ENCODE measurements around the gene SPAAR. TPM values are rescaled to one million over a fixed set of nuclear protein-coding genes. Genes with fewer than 3 reads are reported as not detected.

Gene SPAAR
- polyA plus RNA-seq, 1 donor (not counting 4 experiments of a cell fraction or from before 2014, with no cell fraction given) = not detected

DNA sequence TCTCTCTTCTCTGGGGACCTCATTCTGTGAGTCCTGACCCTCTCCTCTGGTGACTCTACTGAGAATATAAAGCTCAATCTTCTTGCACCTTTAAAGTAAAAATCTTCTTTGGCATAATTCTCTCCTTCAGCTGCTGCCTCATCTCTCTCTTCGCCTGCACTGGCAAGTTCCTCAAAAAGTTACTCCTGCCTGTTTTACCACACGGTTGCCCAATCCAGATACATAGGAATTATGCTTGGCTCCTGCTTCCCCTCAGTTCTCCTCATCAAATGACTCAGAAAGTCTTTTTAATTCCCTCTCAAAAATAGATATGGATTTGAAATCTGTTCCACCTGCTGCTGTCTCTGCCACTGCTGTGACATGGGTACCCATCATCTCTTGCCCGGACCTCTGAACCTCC lies 17.6 kb upstream of the SPAAR start:
- H3K4me1 ChIP-seq (ENCODE audit: control insufficient read depth, extremely low read depth, insufficient read depth, low read length) = no peaks in the 10 kb centered on the region
- no peak overlapping the region for H2AFZ ChIP-seq (ENCODE audit: control insufficient read depth, low read length)
- H3K9ac ChIP-seq (ENCODE audit: control insufficient read depth, extremely low read depth, insufficient read depth, low read length) = no peak overlapping the region
- FAIRE-seq (no peak), DNase-seq (ENCODE audit: low read depth, low spot score) (no peak)
- H3K4me3 ChIP-seq (ENCODE audit: control insufficient read depth in 2 of 3, extremely low read depth in 1 of 3, insufficient read depth in 2 of 3, low read depth in 1 of 3, low read length in 3 of 3) = no peak overlapping the region
- dilution Hi-C loops (cut with MboI; ENCODE audit: extremely low pct_ligation_motif_present, low sequenced_read_pairs) = no loop called here
- no peaks in the 10 kb centered on the region for H3K79me2 ChIP-seq (ENCODE audit: control insufficient read depth, insufficient read depth, low read length)
- H3K4me2 ChIP-seq (ENCODE audit: control insufficient read depth, extremely low read depth, insufficient read depth, low read depth, low read length) = no peak overlapping the region
- H3K9me1 ChIP-seq (ENCODE audit: control insufficient read depth, extremely low read depth, insufficient read depth, low read length) = no peaks in the 10 kb centered on the region
- no peaks in the 10 kb centered on the region for H4K20me1 ChIP-seq (ENCODE audit: control insufficient read depth, extremely low read depth, insufficient read depth, low read length)
- no peaks in the 10 kb centered on the region for H3K36me3 ChIP-seq (ENCODE audit: control insufficient read depth in 2 of 2, extremely low read depth in 1 of 2, insufficient read depth in 2 of 2, low read length in 2 of 2)
- no peak for TF ChIP-seq EZH2 (IDR thresholded peaks at IDR 0.05; ENCODE audit: low read length)
- TF ChIP-seq, protein P1, sequence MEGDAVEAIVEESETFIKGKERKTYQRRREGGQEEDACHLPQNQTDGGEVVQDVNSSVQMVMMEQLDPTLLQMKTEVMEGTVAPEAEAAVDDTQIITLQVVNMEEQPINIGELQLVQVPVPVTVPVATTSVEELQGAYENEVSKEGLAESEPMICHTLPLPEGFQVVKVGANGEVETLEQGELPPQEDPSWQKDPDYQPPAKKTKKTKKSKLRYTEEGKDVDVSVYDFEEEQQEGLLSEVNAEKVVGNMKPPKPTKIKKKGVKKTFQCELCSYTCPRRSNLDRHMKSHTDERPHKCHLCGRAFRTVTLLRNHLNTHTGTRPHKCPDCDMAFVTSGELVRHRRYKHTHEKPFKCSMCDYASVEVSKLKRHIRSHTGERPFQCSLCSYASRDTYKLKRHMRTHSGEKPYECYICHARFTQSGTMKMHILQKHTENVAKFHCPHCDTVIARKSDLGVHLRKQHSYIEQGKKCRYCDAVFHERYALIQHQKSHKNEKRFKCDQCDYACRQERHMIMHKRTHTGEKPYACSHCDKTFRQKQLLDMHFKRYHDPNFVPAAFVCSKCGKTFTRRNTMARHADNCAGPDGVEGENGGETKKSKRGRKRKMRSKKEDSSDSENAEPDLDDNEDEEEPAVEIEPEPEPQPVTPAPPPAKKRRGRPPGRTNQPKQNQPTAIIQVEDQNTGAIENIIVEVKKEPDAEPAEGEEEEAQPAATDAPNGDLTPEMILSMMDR (optimal IDR thresholded peaks at IDR 0.05 in 1 of 3, IDR thresholded peaks at IDR 0.05 in 1 of 3, conservative IDR thresholded peaks at IDR 0.05 in 1 of 3; ENCODE audit: extremely low read depth in 1 of 3, insufficient read depth in 2 of 3, low read length in 3 of 3) = no peak
- H3K27me3 ChIP-seq (ENCODE audit: control insufficient read depth, extremely low read depth, insufficient read depth, low read length) = no peaks in the 10 kb centered on the region
- H3K27ac ChIP-seq (ENCODE audit: control insufficient read depth, insufficient read depth, low read length) = no peak overlapping the region
- no peaks in the 10 kb centered on the region for H3K9me3 ChIP-seq (ENCODE audit: control insufficient read depth, low read depth, low read length)

DNA sequence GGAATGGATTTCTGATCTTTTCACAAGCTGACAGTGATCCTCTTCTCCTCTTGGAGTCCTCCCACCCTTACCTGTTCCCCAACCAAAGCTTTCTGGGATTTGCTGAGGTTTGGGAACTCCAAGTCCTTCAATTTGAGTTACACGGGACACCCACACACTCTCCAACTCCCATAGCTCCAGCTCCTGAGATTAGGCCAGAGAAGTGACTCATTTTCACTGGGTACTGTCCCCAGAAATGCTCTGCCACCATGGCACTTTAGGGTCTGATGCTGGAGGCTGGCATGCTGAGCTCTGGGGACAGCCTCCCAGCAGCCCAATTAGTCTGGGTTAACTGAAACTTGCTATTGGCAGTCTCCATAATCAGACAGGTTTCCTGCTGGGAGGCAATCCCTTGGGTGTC lies 17.2 kb upstream of the SPAAR start:
- no peak for TF ChIP-seq EZH2 (IDR thresholded peaks at IDR 0.05; ENCODE audit: low read length)
- TF ChIP-seq, protein P1 (optimal IDR thresholded peaks at IDR 0.05 in 1 of 3, IDR thresholded peaks at IDR 0.05 in 1 of 3, conservative IDR thresholded peaks at IDR 0.05 in 1 of 3; ENCODE audit: extremely low read depth in 1 of 3, insufficient read depth in 2 of 3, low read length in 3 of 3) = no peak
- Histone ChIP-seq H3K79me2 (ENCODE audit: control insufficient read depth, insufficient read depth, low read length) (no peaks in the 10 kb centered on the region), H3K27me3 (ENCODE audit: control insufficient read depth, extremely low read depth, insufficient read depth, low read length) (no peaks in the 10 kb centered on the region), H3K4me2 (ENCODE audit: control insufficient read depth, extremely low read depth, insufficient read depth, low read depth, low read length) (no peak overlapping the region), H4K20me1 (ENCODE audit: control insufficient read depth, extremely low read depth, insufficient read depth, low read length) (no peaks in the 10 kb centered on the region), H3K9me3 (ENCODE audit: control insufficient read depth, low read depth, low read length) (no peaks in the 10 kb centered on the region), H2AFZ (ENCODE audit: control insufficient read depth, low read length) (no peak overlapping the region), H3K9me1 (ENCODE audit: control insufficient read depth, extremely low read depth, insufficient read depth, low read length) (no peaks in the 10 kb centered on the region), H3K9ac (ENCODE audit: control insufficient read depth, extremely low read depth, insufficient read depth, low read length) (no peak overlapping the region), H3K36me3 (ENCODE audit: control insufficient read depth in 2 of 2, extremely low read depth in 1 of 2, insufficient read depth in 2 of 2, low read length in 2 of 2) (no peaks in the 10 kb centered on the region), H3K4me3 (ENCODE audit: control insufficient read depth in 2 of 3, extremely low read depth in 1 of 3, insufficient read depth in 2 of 3, low read depth in 1 of 3, low read length in 3 of 3) (no peak overlapping the region), H3K4me1 (ENCODE audit: control insufficient read depth, extremely low read depth, insufficient read depth, low read length) (no peaks in the 10 kb centered on the region), H3K27ac (ENCODE audit: control insufficient read depth, insufficient read depth, low read length) (no peak overlapping the region)
- FAIRE-seq (no peak), DNase-seq (ENCODE audit: low read depth, low spot score) (no peak)
- dilution Hi-C loops (cut with MboI; ENCODE audit: extremely low pct_ligation_motif_present, low sequenced_read_pairs) = no loop called here
